ENCODE results near the gene CCDC196. TPM values are rescaled to one million over a fixed set of nuclear protein-coding genes. Genes with fewer than 3 reads are reported as not detected.
"Not testable (repeated sequence)": the region's sequence is repeated elsewhere in the genome, so short reads cannot be mapped to it uniquely, and the experiment has no call there.

CCDC196 gene
- total and polyA plus RNA-seq, 5 donors from 2014 or later = not detected

GRCh38 chr14:66539034-66539433 lies 52.9 kb downstream of the CCDC196 start:
- Mint-ChIP-seq H3K4me3 (peak overlapping the region in 2 of 4 donors; percentile 56 to 76), H3K27ac (peak overlapping the region in 1 of 3 donors; percentile 29), H3K27me3 (no peaks in the 10 kb centered on the region), H3K4me1 (peaks cover 25 to 36% (median 32%) of the 10 kb centered on the region in 4 donors), H3K36me3 (no peaks in the 10 kb centered on the region), H3K9me3 (no peaks in the 10 kb centered on the region)
- H3K4me3 ChIP-seq (ENCODE audit: low read depth, low read length) = peak overlapping the region; percentile 45
- DNase-seq = peak in 1 of 3 donors; percentile 91
- no peaks in the 10 kb centered on the region for H3K27me3 ChIP-seq (ENCODE audit: control insufficient read depth, insufficient read depth, low read length)
- H3K27ac ChIP-seq (ENCODE audit: insufficient read depth, low read length, poor library complexity, severe bottlenecking) = no peak overlapping the region
- H3K36me3 ChIP-seq (ENCODE audit: control insufficient read depth, insufficient read depth, low read length) = no peaks in the 10 kb centered on the region
- H3K4me1 ChIP-seq (ENCODE audit: control insufficient read depth, insufficient read depth, low read length, poor library complexity, severe bottlenecking) = peaks cover 9% of the 10 kb centered on the region
- ATAC-seq (ENCODE audit: low read depth in 2 of 2) = peak; percentile 68 to 79
- H3K9me3 ChIP-seq (ENCODE audit: control insufficient read depth in 2 of 2, low read length in 2 of 2) = no peaks in the 10 kb centered on the region

GRCh38 chr14:66540038-66540437 lies 53.9 kb downstream of the CCDC196 start:
- Histone ChIP-seq H3K4me3 (ENCODE audit: low read depth, low read length) (no peak overlapping the region), H3K4me1 (ENCODE audit: control insufficient read depth, insufficient read depth, low read length, poor library complexity, severe bottlenecking) (peaks cover 9% of the 10 kb centered on the region), H3K9me3 (ENCODE audit: control insufficient read depth in 2 of 2, low read length in 2 of 2) (no peaks in the 10 kb centered on the region), H3K36me3 (ENCODE audit: control insufficient read depth, insufficient read depth, low read length) (no peaks in the 10 kb centered on the region), H3K27ac (ENCODE audit: insufficient read depth, low read length, poor library complexity, severe bottlenecking) (no peak overlapping the region), H3K27me3 (ENCODE audit: control insufficient read depth, insufficient read depth, low read length) (no peaks in the 10 kb centered on the region)
- Mint-ChIP-seq H3K27ac (no peak overlapping the region), H3K27me3 (no peaks in the 10 kb centered on the region), H3K36me3 (no peaks in the 10 kb centered on the region), H3K9me3 (no peaks in the 10 kb centered on the region), H3K4me1 (peaks cover 25 to 35% (median 31%) of the 10 kb centered on the region in 4 donors), H3K4me3 (peak overlapping the region in 2 of 4 donors; percentile 2 to 50)
- DNase-seq (no peak), ATAC-seq (ENCODE audit: low read depth in 2 of 2) (no peak)

GRCh38 chr14:66541627-66542026 lies 55.5 kb downstream of the CCDC196 start:
- Mint-ChIP-seq H3K4me3 (no peak overlapping the region), H3K9me3 (no peaks in the 10 kb centered on the region), H3K27ac (no peak overlapping the region), H3K27me3 (no peaks in the 10 kb centered on the region), H3K36me3 (no peaks in the 10 kb centered on the region), H3K4me1 (peaks cover 19 to 29% (median 25%) of the 10 kb centered on the region in 4 donors)
- H3K36me3 ChIP-seq (ENCODE audit: control insufficient read depth, insufficient read depth, low read length) = no peaks in the 10 kb centered on the region
- DNase-seq = no peak
- no peak overlapping the region for H3K4me3 ChIP-seq (ENCODE audit: low read depth, low read length)
- H3K4me1 ChIP-seq (ENCODE audit: control insufficient read depth, insufficient read depth, low read length, poor library complexity, severe bottlenecking) = peaks cover 9% of the 10 kb centered on the region
- no peaks in the 10 kb centered on the region for H3K9me3 ChIP-seq (ENCODE audit: control insufficient read depth in 2 of 2, low read length in 2 of 2)
- no peak for ATAC-seq (ENCODE audit: low read depth in 2 of 2)
- no peak overlapping the region for H3K27ac ChIP-seq (ENCODE audit: insufficient read depth, low read length, poor library complexity, severe bottlenecking)
- H3K27me3 ChIP-seq (ENCODE audit: control insufficient read depth, insufficient read depth, low read length) = no peaks in the 10 kb centered on the region

GRCh38 chr14:66543996-66544395 lies 57.8 kb downstream of the CCDC196 start:
- Histone ChIP-seq H3K27ac (ENCODE audit: insufficient read depth, low read length, poor library complexity, severe bottlenecking) (no peak overlapping the region), H3K36me3 (ENCODE audit: control insufficient read depth, insufficient read depth, low read length) (no peaks in the 10 kb centered on the region), H3K9me3 (ENCODE audit: control insufficient read depth in 2 of 2, low read length in 2 of 2) (no peaks in the 10 kb centered on the region), H3K4me3 (ENCODE audit: low read depth, low read length) (no peak overlapping the region), H3K27me3 (ENCODE audit: control insufficient read depth, insufficient read depth, low read length) (no peaks in the 10 kb centered on the region), H3K4me1 (ENCODE audit: control insufficient read depth, insufficient read depth, low read length, poor library complexity, severe bottlenecking) (peaks cover 3% of the 10 kb centered on the region)
- no peak for DNase-seq
- Mint-ChIP-seq H3K4me1 (peaks cover 12 to 19% (median 14%) of the 10 kb centered on the region in 4 donors), H3K9me3 (no peaks in the 10 kb centered on the region), H3K36me3 (no peaks in the 10 kb centered on the region), H3K27ac (no peak overlapping the region), H3K27me3 (no peaks in the 10 kb centered on the region), H3K4me3 (no peak overlapping the region)
- ATAC-seq (ENCODE audit: low read depth in 2 of 2) = no peak

GRCh38 chr14:66545191-66545590 lies 59.0 kb downstream of the CCDC196 start:
- not testable (repeated sequence) for DNase-seq; H3K9me3 Mint-ChIP-seq; H3K4me3 ChIP-seq (ENCODE audit: low read depth, low read length)

GRCh38 chr14:66545751-66546150 lies 59.6 kb downstream of the CCDC196 start:
- not testable (repeated sequence) for ATAC-seq (ENCODE audit: low read depth in 2 of 2); H3K27ac ChIP-seq (ENCODE audit: insufficient read depth, low read length, poor library complexity, severe bottlenecking); H3K9me3 Mint-ChIP-seq; H3K4me1 ChIP-seq (ENCODE audit: control insufficient read depth, insufficient read depth, low read length, poor library complexity, severe bottlenecking); H3K9me3 ChIP-seq (ENCODE audit: control insufficient read depth in 2 of 2, low read length in 2 of 2); H3K36me3 Mint-ChIP-seq; H3K27me3 Mint-ChIP-seq; H3K4me3 ChIP-seq (ENCODE audit: low read depth, low read length); DNase-seq; H3K36me3 ChIP-seq (ENCODE audit: control insufficient read depth, insufficient read depth, low read length); H3K27ac Mint-ChIP-seq; H3K4me3 Mint-ChIP-seq; H3K4me1 Mint-ChIP-seq; H3K27me3 ChIP-seq (ENCODE audit: control insufficient read depth, insufficient read depth, low read length)

More at GRCh38 chr14:66545191-66545590, 59.0 kb downstream of the CCDC196 start:
- not testable (repeated sequence) for H3K9me3 ChIP-seq (ENCODE audit: control insufficient read depth in 2 of 2, low read length in 2 of 2); H3K27me3 Mint-ChIP-seq; H3K4me1 ChIP-seq (ENCODE audit: control insufficient read depth, insufficient read depth, low read length, poor library complexity, severe bottlenecking); H3K36me3 Mint-ChIP-seq; ATAC-seq (ENCODE audit: low read depth in 2 of 2); H3K27me3 ChIP-seq (ENCODE audit: control insufficient read depth, insufficient read depth, low read length); H3K27ac ChIP-seq (ENCODE audit: insufficient read depth, low read length, poor library complexity, severe bottlenecking); H3K36me3 ChIP-seq (ENCODE audit: control insufficient read depth, insufficient read depth, low read length); H3K4me1 Mint-ChIP-seq; H3K4me3 Mint-ChIP-seq; H3K27ac Mint-ChIP-seq

Other genes with a start within 250 kb of the CCDC196 start
- 19.5 TPM for gene GPHN, start 21.8 kb downstream of the CCDC196 start, total RNA-seq
- gene GPHN, start 21.8 kb downstream of the CCDC196 start, polyA plus RNA-seq = 10 to 100 TPM in 3 of 4 donors, 1 to 10 TPM in 1; 8.3 to 13.0 (median 10.9) TPM